Testis (tissue), 2 donors: ENCODE data around the gene VWA5B1.

Experiments
- POLR2A ChIP-seq: fragments of 450-650 bp; IDR thresholded peaks from one replicate; pipeline ENCODE4 v1.6.1; 2017; ENCODE audit warnings: antibody characterized with exemption, mild to moderate bottlenecking, moderate library complexity
- TF ChIP-seq, protein P1 (sequence below), 3 experiments: fragments of 450-650 bp in 2 of 3; fragments of 200-600 bp in 1 of 3; sonication (generic) in 1 of 3; IDR thresholded peaks; one replicate each; pipeline ENCODE4 v1.5.1; 2016 to 2019; ENCODE audit warnings: antibody characterized with exemption in 3 of 3, mild to moderate bottlenecking in 2 of 3, moderate library complexity in 1 of 3

DNA sequence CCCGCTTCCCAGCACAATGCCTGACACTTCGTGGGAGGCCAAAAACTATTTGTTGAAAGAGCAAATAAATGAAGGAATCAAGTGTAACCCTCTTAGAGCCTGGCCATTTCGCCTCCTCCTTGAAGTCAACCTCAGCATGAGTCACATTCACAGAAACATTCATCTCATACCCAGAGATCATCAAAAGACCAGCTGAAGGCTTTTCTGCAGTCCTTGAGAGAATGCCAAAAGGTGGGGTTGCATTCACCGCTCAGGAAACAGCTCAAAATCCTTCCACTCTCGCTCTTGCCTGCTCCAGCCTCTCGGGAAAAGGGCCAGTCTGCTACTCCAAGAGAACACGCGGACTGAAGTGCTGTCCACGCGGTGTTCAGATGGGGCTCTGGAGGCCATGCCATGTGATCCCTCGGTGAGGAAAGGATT, 90.0 kb downstream of the VWA5B1 start:
- TF ChIP-seq, protein P1, sequence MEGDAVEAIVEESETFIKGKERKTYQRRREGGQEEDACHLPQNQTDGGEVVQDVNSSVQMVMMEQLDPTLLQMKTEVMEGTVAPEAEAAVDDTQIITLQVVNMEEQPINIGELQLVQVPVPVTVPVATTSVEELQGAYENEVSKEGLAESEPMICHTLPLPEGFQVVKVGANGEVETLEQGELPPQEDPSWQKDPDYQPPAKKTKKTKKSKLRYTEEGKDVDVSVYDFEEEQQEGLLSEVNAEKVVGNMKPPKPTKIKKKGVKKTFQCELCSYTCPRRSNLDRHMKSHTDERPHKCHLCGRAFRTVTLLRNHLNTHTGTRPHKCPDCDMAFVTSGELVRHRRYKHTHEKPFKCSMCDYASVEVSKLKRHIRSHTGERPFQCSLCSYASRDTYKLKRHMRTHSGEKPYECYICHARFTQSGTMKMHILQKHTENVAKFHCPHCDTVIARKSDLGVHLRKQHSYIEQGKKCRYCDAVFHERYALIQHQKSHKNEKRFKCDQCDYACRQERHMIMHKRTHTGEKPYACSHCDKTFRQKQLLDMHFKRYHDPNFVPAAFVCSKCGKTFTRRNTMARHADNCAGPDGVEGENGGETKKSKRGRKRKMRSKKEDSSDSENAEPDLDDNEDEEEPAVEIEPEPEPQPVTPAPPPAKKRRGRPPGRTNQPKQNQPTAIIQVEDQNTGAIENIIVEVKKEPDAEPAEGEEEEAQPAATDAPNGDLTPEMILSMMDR (IDR thresholded peaks at IDR 0.05): no peak
- no peak for TF ChIP-seq POLR2A
